ENCODE measurements around the gene TMEM258. TPM values are rescaled to one million over a fixed set of nuclear protein-coding genes. Genes with fewer than 3 reads are reported as not detected.

TMEM258 gene
- total and polyA plus RNA-seq, 9 of the 15 experiments (the other 6 are each of a cell fraction or from before 2014, with no cell fraction given) = 97.2 to 856 (median 231) TPM

DNA sequence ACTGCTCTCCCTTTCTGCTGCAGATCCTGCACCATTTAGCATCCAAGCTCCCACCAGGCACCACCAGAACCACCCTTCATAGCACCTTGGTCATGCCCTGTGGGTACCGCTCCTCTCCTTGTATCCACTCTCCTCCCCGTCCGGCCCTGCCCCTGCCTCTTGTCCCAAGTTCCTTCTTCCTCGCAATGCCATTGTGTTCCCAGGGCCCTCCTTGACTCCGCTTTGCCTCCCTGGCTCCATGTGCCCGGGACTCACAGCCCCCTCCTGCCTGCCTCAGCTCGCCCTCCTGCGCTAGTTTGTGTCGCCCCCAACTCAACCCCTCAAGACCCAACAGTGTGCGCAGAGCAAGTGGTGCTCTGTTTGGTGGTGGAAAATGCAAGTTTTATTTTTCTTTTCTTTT is 46.5 kb upstream of the TMEM258 start:
- Histone ChIP-seq H2AFZ (ENCODE audit: low read depth, low read length) (no peak overlapping the region), H3K4me2 (ENCODE audit: insufficient read depth, low read length) (no peak overlapping the region), H3K9me1 (ENCODE audit: control insufficient read depth, insufficient read depth, low read length) (peaks cover 10% of the 10 kb centered on the region), H3K27ac (ENCODE audit: extremely low read depth, low read depth, low read length) (peak overlapping the region; percentile 19; the same call in 1 of the 3 replicates), H3K36me3 (ENCODE audit: control insufficient read depth, insufficient read depth, low read length) (peaks cover 18% of the 10 kb centered on the region), H3K4me3 (no peak overlapping the region), H3K4me1 (replicated peaks in 1 of 2; ENCODE audit: control insufficient read depth in 2 of 2, insufficient read depth in 2 of 2, low read length in 2 of 2) (peaks cover 73 to 75% of the 10 kb centered on the region in 2 experiments), H3K79me2 (ENCODE audit: control insufficient read depth, insufficient read depth, low read length) (peaks cover 27% of the 10 kb centered on the region; the same call in 2 of the 3 replicates), H3K9ac (ENCODE audit: insufficient read depth in 1 of 2, low read depth in 2 of 2, low read length in 2 of 2) (peak overlapping the region in 1 of 2 experiments; percentile 81; a peak in 2 of 4 replicates), H3K27me3 (ENCODE audit: control insufficient read depth in 2 of 2, insufficient read depth in 2 of 2, low read length in 2 of 2) (no peaks in the 10 kb centered on the region), H4K20me1 (replicated peaks; ENCODE audit: control insufficient read depth, insufficient read depth, low read length) (no peaks in the 10 kb centered on the region), H3K9me3 (replicated peaks; ENCODE audit: control insufficient read depth, insufficient read depth, low read depth, low read length) (no peaks in the 10 kb centered on the region)
- TF ChIP-seq JUND (IDR thresholded peaks at IDR 0.05; ENCODE audit: borderline replicate concordance, low read depth, low read length) (no peak), JUND (tag; IDR thresholded peaks at IDR 0.05; ENCODE audit: borderline replicate concordance, low read depth, low read length) (no peak), ZBTB8A (IDR thresholded peaks at IDR 0.05; ENCODE audit: partially characterized antibody) (no peak), MIER1 (IDR thresholded peaks at IDR 0.05; ENCODE audit: low read depth) (no peak), POLR3A (IDR thresholded peaks at IDR 0.05; ENCODE audit: borderline replicate concordance, extremely low read depth, insufficient read depth, insufficient read length) (no peak), L3MBTL2 (IDR thresholded peaks at IDR 0.05) (no peak), ZNF696 (CRISPR knock-in tag; conservative IDR thresholded peaks at IDR 0.05) (no peak), ZNF551 (CRISPR knock-in tag; IDR thresholded peaks at IDR 0.05) (no peak), GATAD2A (IDR thresholded peaks at IDR 0.05) (no peak)
- WGBS (ENCODE audit: insufficient coverage, low coverage, missing lambda C conversion rate) = 100% methylated on average over 8 of the region's 10 CpGs
- CTCF ChIA-PET (ENCODE audit: low intra/inter-chr PET ratio) = no interaction called here
- FAIRE-seq (no peak), DNase-seq (ENCODE audit: extremely low read depth in 1 of 4, low spot score in 3 of 4) (no peak), ATAC-seq (no peak)
- intact Hi-C loops (cut with micrococcal nuclease) (no loop called here), in situ Hi-C loops (cut with MboI) (no loop called here)
- POLR2A ChIA-PET = interaction anchor here (0.6 kb wide), 1 partner anchor 18 kb away, joined by 3 read pairs; no protein-coding TSS in a partner anchor
- BruUV-seq (replicated peaks) = no TSS peak

All from K562 (cell line).